ENCODE data around the gene FBXL17. TPM values are rescaled to one million over a fixed set of nuclear protein-coding genes. Genes with fewer than 3 reads are reported as not detected.
A peak's percentile ranks its signal among the peaks of the same experiment; 100 is the strongest.

FBXL17 gene
- total and polyA plus RNA-seq, 12 donors: 5.9 to 47.4 (median 41.1) TPM

GRCh38 chr5:108238936-108239887 is 142.7 kb downstream of the FBXL17 start:
- peaks cover 0 to under 1% (median 0%) of the 10 kb centered on the region in 9 donors for H3K4me1 ChIP-seq
- TF ChIP-seq, protein P1, sequence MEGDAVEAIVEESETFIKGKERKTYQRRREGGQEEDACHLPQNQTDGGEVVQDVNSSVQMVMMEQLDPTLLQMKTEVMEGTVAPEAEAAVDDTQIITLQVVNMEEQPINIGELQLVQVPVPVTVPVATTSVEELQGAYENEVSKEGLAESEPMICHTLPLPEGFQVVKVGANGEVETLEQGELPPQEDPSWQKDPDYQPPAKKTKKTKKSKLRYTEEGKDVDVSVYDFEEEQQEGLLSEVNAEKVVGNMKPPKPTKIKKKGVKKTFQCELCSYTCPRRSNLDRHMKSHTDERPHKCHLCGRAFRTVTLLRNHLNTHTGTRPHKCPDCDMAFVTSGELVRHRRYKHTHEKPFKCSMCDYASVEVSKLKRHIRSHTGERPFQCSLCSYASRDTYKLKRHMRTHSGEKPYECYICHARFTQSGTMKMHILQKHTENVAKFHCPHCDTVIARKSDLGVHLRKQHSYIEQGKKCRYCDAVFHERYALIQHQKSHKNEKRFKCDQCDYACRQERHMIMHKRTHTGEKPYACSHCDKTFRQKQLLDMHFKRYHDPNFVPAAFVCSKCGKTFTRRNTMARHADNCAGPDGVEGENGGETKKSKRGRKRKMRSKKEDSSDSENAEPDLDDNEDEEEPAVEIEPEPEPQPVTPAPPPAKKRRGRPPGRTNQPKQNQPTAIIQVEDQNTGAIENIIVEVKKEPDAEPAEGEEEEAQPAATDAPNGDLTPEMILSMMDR (IDR thresholded peaks at IDR 0.05): no peak
- ATAC-seq (peak in 3 of 8 donors; percentile 22 to 62 (median 55)), DNase-seq (no peak)
- H3K27ac ChIP-seq: no peak overlapping the region
- H3K36me3 ChIP-seq: peaks cover 0 to 4% (median 0%) of the 10 kb centered on the region in 9 donors
- no peaks in the 10 kb centered on the region for H3K27me3 ChIP-seq
- intact Hi-C loops (cut with DNase I): no loop called here
- no peak overlapping the region for H3K4me3 ChIP-seq
- no peaks in the 10 kb centered on the region for H3K9me3 ChIP-seq
- WGBS, 2 donors: 83 to 87% methylated on average over 10 of the region's 10 CpGs

GRCh38 chr5:108238461-108238860 is 143.4 kb downstream of the FBXL17 start:
- Histone ChIP-seq H3K36me3 (peaks cover 0 to 4% (median 0%) of the 10 kb centered on the region in 9 donors), H3K4me1 (peaks cover 0 to 6% (median 0%) of the 10 kb centered on the region in 9 donors), H3K27me3 (no peaks in the 10 kb centered on the region), H3K4me3 (no peak overlapping the region), H3K27ac (no peak overlapping the region), H3K9me3 (no peaks in the 10 kb centered on the region)
- TF ChIP-seq, protein P1 (IDR thresholded peaks at IDR 0.05): no peak
- no peak for ATAC-seq
- no peak for DNase-seq
- intact Hi-C loops (cut with DNase I): no loop called here
- 89 to 95% methylated on average over 4 of the region's 4 CpGs for WGBS, 2 donors

DNA sequence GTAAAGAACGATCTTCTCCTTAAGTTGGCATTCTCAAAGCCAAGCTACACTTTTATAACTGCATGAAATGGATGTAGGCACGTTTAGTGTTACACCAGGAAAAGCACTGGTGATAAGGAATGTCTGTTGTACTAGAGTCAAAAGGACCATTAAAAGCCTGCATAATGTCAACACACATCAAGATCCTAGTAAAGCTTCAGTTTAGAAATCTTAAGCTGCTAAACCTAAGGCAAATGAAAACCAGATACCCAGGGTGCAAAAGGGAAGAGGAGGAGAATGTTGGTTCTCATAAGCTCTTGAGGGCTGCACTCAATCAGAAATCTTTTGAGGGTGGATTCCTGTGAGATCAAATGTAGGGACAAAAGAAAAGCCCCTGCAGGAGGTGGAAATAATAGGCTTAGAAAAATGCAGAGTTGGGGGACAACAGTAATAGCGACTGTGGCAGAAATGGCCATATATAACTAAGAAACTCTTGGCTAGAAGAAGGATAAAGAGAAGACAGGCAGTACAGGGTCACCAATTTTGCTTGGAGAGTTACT is 148.2 kb downstream of the FBXL17 start:
- DNase-seq: no peak
- intact Hi-C loops (cut with DNase I): no loop called here
- no peaks in the 10 kb centered on the region for H3K27me3 ChIP-seq
- WGBS, 2 donors: 38 to 41% methylated on average over 3 of the region's 3 CpGs
- H3K4me3 ChIP-seq: no peak overlapping the region
- TF ChIP-seq, protein P1 (IDR thresholded peaks at IDR 0.05): no peak
- no peak for ATAC-seq
- H3K9me3 ChIP-seq: peaks cover 0 to 9% (median 0%) of the 10 kb centered on the region in 11 donors
- H3K36me3 ChIP-seq: no peaks in the 10 kb centered on the region
- H3K27ac ChIP-seq: no peak overlapping the region
- H3K4me1 ChIP-seq: peaks cover 0 to 12% (median 0%) of the 10 kb centered on the region in 9 donors

GRCh38 chr5:108232805-108233204 is 149.1 kb downstream of the FBXL17 start:
- Histone ChIP-seq H3K4me3 (no peak overlapping the region), H3K27me3 (no peaks in the 10 kb centered on the region), H3K9me3 (peaks cover 0 to 9% (median 0%) of the 10 kb centered on the region in 11 donors), H3K27ac (no peak overlapping the region), H3K4me1 (peaks cover 0 to 12% (median 0%) of the 10 kb centered on the region in 9 donors), H3K36me3 (no peaks in the 10 kb centered on the region)
- TF ChIP-seq, protein P1 (IDR thresholded peaks at IDR 0.05): no peak
- ATAC-seq (no peak), DNase-seq (no peak)
- intact Hi-C loops (cut with DNase I): no loop called here

Data from heart right ventricle (tissue), 16 donors.